SJCRH30 (cell line): ENCODE measurements around the gene CLDN12. TPM values are rescaled to one million over a fixed set of nuclear protein-coding genes. Genes with fewer than 3 reads are reported as not detected.

ENCODE experiments used
- DNase-seq, 2 experiments: peaks; one replicate each; pipeline ENCODE4 v3.0.0-alpha.2; 2015 to 2020
- H3K27ac ChIP-seq: fragments of 250-450 bp; sonication (Bioruptor Pico); 2 replicates; pipeline ENCODE4 v1.5.1; 2020; ENCODE audit warnings: mild to moderate bottlenecking, moderate library complexity
- H3K27me3 ChIP-seq: fragments of 250-450 bp; sonication (Bioruptor Pico); 2 replicates; pipeline ENCODE4 v1.5.1; 2020; ENCODE audit warnings: mild to moderate bottlenecking, moderate library complexity
- H3K36me3 ChIP-seq: fragments of 250-450 bp; sonication (Bioruptor Pico); 2 replicates; pipeline ENCODE4 v1.5.1; 2020; ENCODE audit warnings: mild to moderate bottlenecking, moderate library complexity
- H3K4me1 ChIP-seq: fragments of 250-450 bp; sonication (Bioruptor Pico); 2 replicates; pipeline ENCODE4 v1.5.1; 2020; ENCODE audit warnings: mild to moderate bottlenecking, moderate library complexity
- H3K4me3 ChIP-seq: fragments of 250-450 bp; sonication (Bioruptor Pico); 2 replicates; pipeline ENCODE4 v1.5.1; 2020; ENCODE audit warnings: mild to moderate bottlenecking, moderate library complexity
- H3K9me3 ChIP-seq: fragments of 250-450 bp; sonication (Bioruptor Pico); replicated peaks from 2 replicates; pipeline ENCODE4 v1.5.1; 2020; ENCODE audit warnings: mild to moderate bottlenecking, moderate library complexity
- total RNA-seq: library from RNA; depleted of rRNA; stranded (reverse); fragments of >200 nt; shearing (Covaris generic); gene quantifications from 2 replicates; pipeline ENCODE4 v1.2.3, GENCODE V29; 2014

CLDN12 gene
- total RNA-seq, 1 experiment from 2014 or later = 44.4 TPM

- Histone ChIP-seq H3K27ac (no peak overlapping the region), H3K9me3 (no peaks in the 10 kb centered on the region), H3K36me3 (peaks cover 37% of the 10 kb centered on the region), H3K4me1 (no peaks in the 10 kb centered on the region), H3K27me3 (no peaks in the 10 kb centered on the region), H3K4me3 (no peak overlapping the region)
- peak in 1 of 2 experiments; percentile 18 for DNase-seq
Observed at GRCh38 chr7:90412458-90413184, 9.4 kb downstream of the CLDN12 start.

DNA sequence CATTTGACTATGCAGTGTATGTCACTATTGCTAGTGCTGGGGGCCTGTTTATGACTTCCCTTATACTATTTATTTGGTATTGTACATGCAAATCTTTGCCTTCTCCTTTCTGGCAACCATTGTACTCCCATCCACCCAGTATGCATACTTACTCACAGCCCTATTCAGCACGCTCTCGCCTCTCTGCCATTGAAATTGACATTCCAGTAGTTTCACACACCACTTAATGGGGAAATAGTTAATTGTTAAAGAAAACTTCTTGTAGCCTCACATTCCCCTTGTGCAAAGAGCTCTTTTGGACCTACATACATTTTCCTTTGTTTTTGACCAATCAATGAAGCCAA lies 9.9 kb downstream of the CLDN12 start:
- Histone ChIP-seq H3K4me3 (no peak overlapping the region), H3K9me3 (no peaks in the 10 kb centered on the region), H3K36me3 (peaks cover 33% of the 10 kb centered on the region), H3K27ac (no peak overlapping the region), H3K27me3 (no peaks in the 10 kb centered on the region), H3K4me1 (no peaks in the 10 kb centered on the region)
- DNase-seq = no peak

DNA sequence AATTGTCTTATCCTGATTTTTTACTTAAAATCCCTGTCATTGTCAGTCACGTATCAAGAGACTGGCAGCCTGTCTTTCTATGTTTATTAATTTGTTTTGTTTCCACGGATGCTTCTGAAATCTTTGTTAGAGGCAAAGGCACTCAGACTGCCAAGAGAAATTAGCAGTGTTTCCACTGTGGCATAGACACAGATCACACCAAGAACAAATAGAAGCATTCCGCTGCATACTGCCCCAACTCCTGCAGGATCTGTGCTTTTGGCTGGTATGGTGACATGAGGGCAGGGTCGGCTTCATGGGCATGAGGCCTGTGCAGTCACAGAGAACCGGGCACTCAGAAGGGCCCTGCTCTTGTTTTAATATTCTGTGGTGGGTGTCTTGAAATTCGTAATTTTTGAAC lies 18.4 kb downstream of the CLDN12 start:
- Histone ChIP-seq H3K4me1 (no peaks in the 10 kb centered on the region), H3K27me3 (no peaks in the 10 kb centered on the region), H3K9me3 (no peaks in the 10 kb centered on the region; the same call in 1 of the 2 replicates), H3K27ac (no peak overlapping the region), H3K36me3 (no peaks in the 10 kb centered on the region), H3K4me3 (no peak overlapping the region)
- DNase-seq = no peak

DNA sequence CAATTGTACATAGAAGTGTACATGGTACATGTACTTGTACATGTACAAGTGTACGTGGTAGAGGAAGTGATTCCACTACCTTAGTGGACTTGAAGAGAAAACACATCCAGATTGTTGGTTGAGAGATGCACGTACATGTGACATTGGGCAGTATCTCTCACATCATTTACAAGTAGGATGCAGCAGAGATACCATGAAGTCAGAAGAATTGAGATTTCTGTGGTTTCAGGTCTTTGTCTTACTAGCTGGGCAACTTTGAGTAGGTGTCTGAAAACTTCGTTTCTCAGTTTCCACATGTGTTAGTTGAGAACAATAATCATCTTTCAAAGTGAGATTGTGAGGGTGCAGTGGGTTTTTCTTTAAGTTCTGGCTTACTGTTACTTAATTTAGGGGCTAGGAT lies 21.5 kb downstream of the CLDN12 start:
- no peak for DNase-seq
- Histone ChIP-seq H3K27ac (no peak overlapping the region), H3K4me1 (no peaks in the 10 kb centered on the region), H3K4me3 (no peak overlapping the region), H3K9me3 (no peaks in the 10 kb centered on the region; the same call in 1 of the 2 replicates), H3K36me3 (no peaks in the 10 kb centered on the region), H3K27me3 (no peaks in the 10 kb centered on the region)

DNA sequence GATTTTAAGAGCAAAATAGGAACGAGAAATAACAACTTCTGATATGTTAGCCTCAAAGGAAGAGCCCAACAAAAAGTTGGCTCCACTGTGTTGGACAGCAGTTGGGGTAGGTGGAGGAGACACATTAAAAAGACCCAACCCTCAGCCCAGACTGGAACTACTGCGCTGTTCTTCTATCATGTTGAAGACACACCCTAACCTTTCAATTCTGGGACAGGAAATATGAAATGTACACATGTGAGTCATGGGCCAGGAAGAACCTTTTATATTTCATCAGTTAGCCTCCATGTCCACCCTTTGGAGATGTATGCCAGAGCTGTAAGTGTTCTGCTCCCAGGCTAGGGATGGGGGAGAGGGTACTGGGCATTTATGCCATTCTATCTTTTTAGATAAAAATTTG lies 22.1 kb downstream of the CLDN12 start:
- no peak overlapping the region for H3K4me3 ChIP-seq
- peaks cover 2% of the 10 kb centered on the region for H3K4me1 ChIP-seq
- H3K9me3 ChIP-seq = no peaks in the 10 kb centered on the region; the same call in 1 of the 2 replicates
- no peaks in the 10 kb centered on the region for H3K36me3 ChIP-seq
- H3K27ac ChIP-seq = no peak overlapping the region
- DNase-seq = no peak
- H3K27me3 ChIP-seq = no peaks in the 10 kb centered on the region

DNA sequence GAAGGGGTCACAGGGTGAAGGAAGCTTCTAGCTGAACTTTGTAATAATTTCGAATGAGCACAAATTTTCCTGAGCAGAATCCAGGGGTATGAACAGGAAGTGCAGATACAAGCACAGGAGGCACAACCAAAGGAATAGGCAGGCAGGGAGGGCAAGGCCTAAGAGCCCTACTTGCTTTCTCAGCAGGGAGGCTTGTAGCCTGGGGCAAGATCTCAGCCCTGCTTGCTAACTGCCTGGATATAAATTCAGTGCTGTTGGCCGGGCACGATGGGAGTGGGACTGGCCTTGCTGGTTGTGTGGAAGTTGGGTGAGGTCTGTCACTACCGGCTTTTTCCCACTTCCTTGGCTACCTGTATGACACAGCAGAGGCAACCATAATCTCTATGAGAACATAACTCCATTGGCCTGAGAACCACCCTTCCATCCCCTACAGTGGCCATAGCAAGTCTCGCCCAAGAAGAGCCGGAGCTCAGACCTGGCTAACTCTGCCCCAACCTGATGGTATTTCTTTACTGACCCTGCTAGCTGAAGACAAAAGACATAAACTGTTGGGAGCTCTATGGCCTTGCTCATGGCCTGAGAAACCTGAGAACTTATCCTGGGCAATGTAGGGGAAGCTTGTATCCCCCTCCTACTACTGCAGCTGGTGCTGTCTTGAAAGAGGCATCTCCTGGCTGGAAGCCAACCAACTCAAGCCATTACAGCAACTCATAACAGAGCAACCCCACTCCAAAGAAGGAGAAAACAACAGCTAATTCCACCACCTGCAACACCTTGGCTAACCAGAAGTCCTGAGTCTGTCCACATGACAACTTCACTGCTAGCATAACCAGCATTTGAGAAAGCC lies 27.6 kb downstream of the CLDN12 start:
- Histone ChIP-seq H3K4me1 (peaks cover 8% of the 10 kb centered on the region), H3K9me3 (peaks cover 15% of the 10 kb centered on the region), H3K36me3 (no peaks in the 10 kb centered on the region), H3K27me3 (no peaks in the 10 kb centered on the region), H3K4me3 (no peak overlapping the region), H3K27ac (peak overlapping the region; percentile 33)
- peak; percentile 90 to 97 for DNase-seq

GRCh38 chr7:90432752-90433151 lies 29.5 kb downstream of the CLDN12 start:
- Histone ChIP-seq H3K36me3 (no peaks in the 10 kb centered on the region), H3K9me3 (peaks cover 19% of the 10 kb centered on the region), H3K4me3 (no peak overlapping the region), H3K4me1 (peaks cover 8% of the 10 kb centered on the region), H3K27me3 (no peaks in the 10 kb centered on the region), H3K27ac (no peak overlapping the region)
- DNase-seq = no peak

GRCh38 chr7:90433221-90433620 lies 30.0 kb downstream of the CLDN12 start:
- H3K27ac ChIP-seq = no peak overlapping the region
- H3K27me3 ChIP-seq = no peaks in the 10 kb centered on the region
- peaks cover 19% of the 10 kb centered on the region for H3K9me3 ChIP-seq
- peaks cover 8% of the 10 kb centered on the region for H3K4me1 ChIP-seq
- no peaks in the 10 kb centered on the region for H3K36me3 ChIP-seq
- no peak overlapping the region for H3K4me3 ChIP-seq
- DNase-seq = no peak

DNA sequence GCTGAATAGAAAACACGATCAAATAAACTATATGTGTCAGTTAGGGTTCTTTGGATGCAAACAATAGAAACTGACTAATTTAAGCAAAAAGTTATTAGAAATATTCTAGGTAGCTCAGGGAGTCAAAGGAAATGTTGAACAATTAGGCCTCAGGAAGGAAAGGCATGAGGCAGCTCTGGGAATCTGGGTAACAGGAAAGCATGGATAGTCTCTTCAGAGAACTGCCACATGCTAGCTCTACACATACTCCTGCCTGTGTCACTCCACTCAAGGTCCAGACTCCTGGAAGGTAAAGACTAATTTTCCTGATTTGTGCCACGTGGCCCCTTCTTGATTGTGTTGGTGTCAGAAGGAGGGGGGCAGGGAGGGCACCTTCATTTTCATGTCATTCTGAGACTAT lies 42.4 kb downstream of the CLDN12 start:
- H3K36me3 ChIP-seq = no peaks in the 10 kb centered on the region
- H3K27ac ChIP-seq = no peak overlapping the region
- H3K4me3 ChIP-seq = no peak overlapping the region
- H3K4me1 ChIP-seq = peaks cover 13% of the 10 kb centered on the region
- no peaks in the 10 kb centered on the region for H3K9me3 ChIP-seq
- no peak for DNase-seq
- H3K27me3 ChIP-seq = no peaks in the 10 kb centered on the region

- Histone ChIP-seq H3K4me3 (no peak overlapping the region), H3K4me1 (peaks cover 13% of the 10 kb centered on the region), H3K36me3 (no peaks in the 10 kb centered on the region), H3K27ac (no peak overlapping the region), H3K9me3 (no peaks in the 10 kb centered on the region), H3K27me3 (no peaks in the 10 kb centered on the region)
- peak in 1 of 2 experiments; percentile 62 for DNase-seq
Observed at GRCh38 chr7:90446137-90446899, 43.1 kb downstream of the CLDN12 start.

- Histone ChIP-seq H3K4me3 (no peak overlapping the region), H3K27ac (peak overlapping the region; percentile 48), H3K4me1 (peaks cover 35% of the 10 kb centered on the region), H3K27me3 (no peaks in the 10 kb centered on the region), H3K9me3 (no peaks in the 10 kb centered on the region), H3K36me3 (no peaks in the 10 kb centered on the region)
- peak; percentile 66 to 92 for DNase-seq
Observed at GRCh38 chr7:90453259-90453891, 50.1 kb downstream of the CLDN12 start.

- peak overlapping the region; percentile 48 for H3K27ac ChIP-seq
- DNase-seq = peak in 1 of 2 experiments; percentile 51
- H3K36me3 ChIP-seq = no peaks in the 10 kb centered on the region
Observed at GRCh38 chr7:90453931-90454330, 50.7 kb downstream of the CLDN12 start.

DNA sequence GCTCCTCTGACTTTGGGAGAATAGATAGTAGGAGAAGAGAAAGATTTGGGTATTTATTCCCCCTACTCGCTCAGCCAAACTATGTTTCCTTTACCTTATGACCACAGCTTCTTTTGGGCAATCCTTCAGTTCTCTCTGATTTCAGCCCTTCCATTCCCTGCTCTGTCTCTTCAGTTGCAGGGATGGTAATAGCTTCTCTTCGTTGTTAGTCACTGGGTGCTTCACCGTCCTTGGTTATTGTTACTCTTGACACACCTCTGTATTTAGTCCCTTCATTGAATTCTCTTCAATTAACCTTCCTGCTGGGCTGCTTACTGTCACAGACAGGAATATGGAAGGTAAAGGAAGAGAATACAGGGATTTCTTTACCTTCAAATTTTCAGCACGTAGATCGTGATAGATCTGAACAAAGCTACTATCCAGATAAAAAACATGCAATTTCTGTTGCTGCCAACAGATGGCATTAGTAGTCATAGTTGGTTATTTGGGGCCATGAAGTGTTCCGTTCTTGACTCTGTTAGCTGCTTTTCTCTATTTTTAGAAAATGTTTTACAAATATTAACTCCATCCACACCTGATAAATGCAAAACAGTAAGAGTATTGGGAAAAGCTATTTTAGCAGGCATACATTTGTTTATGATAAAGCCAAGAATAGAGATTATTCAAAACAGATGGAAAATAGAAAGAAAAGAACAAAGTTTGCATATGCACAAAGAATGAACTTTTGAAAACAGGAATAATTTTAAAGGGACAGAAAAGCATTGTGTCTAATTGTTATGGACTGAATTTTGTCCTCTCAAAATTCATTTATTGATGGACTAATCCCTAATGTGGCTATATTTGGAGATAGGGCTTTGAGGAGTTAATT lies 52.1 kb downstream of the CLDN12 start:
- peak overlapping the region; percentile 38 for H3K4me3 ChIP-seq

More at GRCh38 chr7:90453931-90454330, 50.7 kb downstream of the CLDN12 start:
- Histone ChIP-seq H3K4me3 (no peak overlapping the region), H3K9me3 (no peaks in the 10 kb centered on the region), H3K27me3 (no peaks in the 10 kb centered on the region), H3K4me1 (peaks cover 35% of the 10 kb centered on the region)

GRCh38 chr7:90458104-90458503 lies 54.8 kb downstream of the CLDN12 start:
- no peak overlapping the region for H3K4me3 ChIP-seq
- no peaks in the 10 kb centered on the region for H3K9me3 ChIP-seq
- H3K27ac ChIP-seq = no peak overlapping the region
- no peaks in the 10 kb centered on the region for H3K36me3 ChIP-seq
- no peak for DNase-seq
- H3K4me1 ChIP-seq = peaks cover 26% of the 10 kb centered on the region
- no peaks in the 10 kb centered on the region for H3K27me3 ChIP-seq

More for the DNA sequence above, 52.1 kb downstream of the CLDN12 start:
- peak; percentile 42 to 84 for DNase-seq
- H3K27ac ChIP-seq = peak overlapping the region; percentile 40
- H3K9me3 ChIP-seq = no peaks in the 10 kb centered on the region
- H3K4me1 ChIP-seq = peaks cover 35% of the 10 kb centered on the region
- H3K27me3 ChIP-seq = no peaks in the 10 kb centered on the region
- H3K36me3 ChIP-seq = no peaks in the 10 kb centered on the region
